Sigmoid colon (tissue), 7 donors: Measurements from ENCODE around the gene RUFY4. TPM values are rescaled to one million over a fixed set of nuclear protein-coding genes. Genes with fewer than 3 reads are reported as not detected.

Source experiments
- DNase-seq: peaks from one replicate; pipeline ENCODE4 v3.0.0-alpha.2; 2019
- H3K27ac ChIP-seq, 4 donors: fragments of 200-600 bp; sonication (generic); one replicate each; pipeline ENCODE4 v1.5.1; 2016 to 2019; ENCODE audit warnings: mild to moderate bottlenecking in 1 of 4
- H3K27me3 ChIP-seq, 3 donors: fragments of 200-600 bp; sonication (generic); one replicate each; pipeline ENCODE4 v1.5.1; 2019; ENCODE audit warnings: mild to moderate bottlenecking in 1 of 3
- H3K36me3 ChIP-seq, 4 donors: fragments of 200-600 bp; sonication (generic); one replicate each; pipeline ENCODE4 v1.5.1; 2016 to 2019
- H3K4me1 ChIP-seq, 4 donors: fragments of 200-600 bp; sonication (generic); one replicate each; pipeline ENCODE4 v1.5.1; 2017 to 2019
- H3K4me3 ChIP-seq, 4 donors: fragments of 200-600 bp; sonication (generic); one replicate each; pipeline ENCODE4 v1.5.1; 2017 to 2019; ENCODE audit warnings: mild to moderate bottlenecking in 2 of 4, moderate library complexity in 1 of 4
- H3K9me3 ChIP-seq, 4 donors: fragments of 200-600 bp in 3 of 4; sonication (generic) in 3 of 4; one replicate each; pipeline versions ENCODE4 v1.5.1 to v1.6.1; 2013 to 2019
- EP300 ChIP-seq, 4 donors: sonication (generic); formaldehyde crosslinking; IDR thresholded peaks; one replicate each; pipeline ENCODE4 v1.6.1; 2017; ENCODE audit warnings: antibody characterized with exemption in 4 of 4
- POLR2A ChIP-seq, 2 donors: fragments of 450-650 bp; IDR thresholded peaks; one replicate each; pipeline ENCODE4 v1.6.1; 2016; ENCODE audit warnings: antibody characterized with exemption in 2 of 2, mild to moderate bottlenecking in 2 of 2, moderate library complexity in 2 of 2
- POLR2AphosphoS5 ChIP-seq, 4 donors: sonication (generic); formaldehyde crosslinking; IDR thresholded peaks; one replicate each; pipeline ENCODE4 v1.6.1; 2017; ENCODE audit warnings: antibody characterized with exemption in 4 of 4
- WGBS, 2 donors: extraction: QIAGEN DNeasy Blood & Tissue Kit; methylation state at CpG; one replicate each; pipeline ENCODE4 v1.1.7; 2013; 5-methylcytosine and 5-hydroxymethylcytosine counted together
- intact Hi-C: fragments of 100-400 bp; cut with DNase I; formaldehyde crosslinking; loops from one replicate; pipeline ENCODE4 v1.15.1; 2023
- polyA plus RNA-seq, 3 donors: library from polyadenylated mRNA; stranded (reverse); fragments of 200-250 nt; gene quantifications; one replicate each; pipeline ENCODE4 v1.2.3, GENCODE V29; 2013
- total RNA-seq, 4 donors: library from RNA; depleted of rRNA; stranded (reverse); fragments of >200 nt; gene quantifications; one replicate each; pipeline ENCODE4 v1.1.0, GENCODE V29; 2016
- TF ChIP-seq, protein P1 (sequence below), 4 experiments: fragments of 450-650 bp in 3 of 4; fragments of 200-600 bp in 1 of 4; IDR thresholded peaks; one replicate each; pipeline ENCODE4 v1.5.1; 2016 to 2019; ENCODE audit warnings: antibody characterized with exemption in 4 of 4, mild to moderate bottlenecking in 3 of 4, moderate library complexity in 2 of 4
- donor health status: healthy with polysubstance abuse.
- donor health status: Bipolar disorder and iron deficiency.
- donor health status: healthy.

The RUFY4 gene
- total and polyA plus RNA-seq, 7 donors: 0.16 to 0.73 (median 0.55) TPM; not detected in 4

DNA sequence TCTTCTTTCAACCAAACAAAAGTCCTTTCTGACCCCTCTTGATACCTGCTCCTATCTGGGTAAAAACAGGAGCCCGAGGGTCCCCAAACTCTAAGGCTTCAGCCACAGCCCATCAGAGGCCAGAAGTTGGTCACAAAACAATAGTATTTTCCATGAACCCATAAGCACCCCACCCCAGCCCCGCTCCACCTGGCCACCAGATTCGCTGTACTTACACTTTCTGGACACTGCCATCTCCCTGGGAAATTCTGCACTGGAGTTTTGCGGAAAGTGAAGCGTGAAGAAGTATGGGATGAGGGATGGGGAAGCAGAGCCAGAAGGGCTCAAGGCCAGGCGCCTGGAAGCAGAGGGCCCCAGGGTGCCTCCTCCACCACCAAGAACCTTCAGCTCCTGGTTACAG lies 5.2 kb upstream of the RUFY4 start:
- intact Hi-C loops: no loop called here
- no peak for DNase-seq
- Histone ChIP-seq H3K4me3 (no peak overlapping the region), H3K4me1 (peaks cover 0 to 21% (median 15%) of the 10 kb centered on the region in 4 donors), H3K27ac (no peak overlapping the region), H3K27me3 (peaks cover 0 to 36% (median 16%) of the 10 kb centered on the region in 3 donors), H3K36me3 (no peaks in the 10 kb centered on the region), H3K9me3 (no peaks in the 10 kb centered on the region)
- 86 to 90% methylated on average over 6 of the region's 6 CpGs for WGBS, 2 donors
- TF ChIP-seq POLR2A (IDR thresholded peaks at IDR 0.05) (no peak), EP300 (IDR thresholded peaks at IDR 0.05) (no peak), POLR2AphosphoS5 (IDR thresholded peaks at IDR 0.05) (no peak)
- TF ChIP-seq, protein P1, sequence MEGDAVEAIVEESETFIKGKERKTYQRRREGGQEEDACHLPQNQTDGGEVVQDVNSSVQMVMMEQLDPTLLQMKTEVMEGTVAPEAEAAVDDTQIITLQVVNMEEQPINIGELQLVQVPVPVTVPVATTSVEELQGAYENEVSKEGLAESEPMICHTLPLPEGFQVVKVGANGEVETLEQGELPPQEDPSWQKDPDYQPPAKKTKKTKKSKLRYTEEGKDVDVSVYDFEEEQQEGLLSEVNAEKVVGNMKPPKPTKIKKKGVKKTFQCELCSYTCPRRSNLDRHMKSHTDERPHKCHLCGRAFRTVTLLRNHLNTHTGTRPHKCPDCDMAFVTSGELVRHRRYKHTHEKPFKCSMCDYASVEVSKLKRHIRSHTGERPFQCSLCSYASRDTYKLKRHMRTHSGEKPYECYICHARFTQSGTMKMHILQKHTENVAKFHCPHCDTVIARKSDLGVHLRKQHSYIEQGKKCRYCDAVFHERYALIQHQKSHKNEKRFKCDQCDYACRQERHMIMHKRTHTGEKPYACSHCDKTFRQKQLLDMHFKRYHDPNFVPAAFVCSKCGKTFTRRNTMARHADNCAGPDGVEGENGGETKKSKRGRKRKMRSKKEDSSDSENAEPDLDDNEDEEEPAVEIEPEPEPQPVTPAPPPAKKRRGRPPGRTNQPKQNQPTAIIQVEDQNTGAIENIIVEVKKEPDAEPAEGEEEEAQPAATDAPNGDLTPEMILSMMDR (IDR thresholded peaks at IDR 0.05): no peak

GRCh38 chr2:218065239-218066006 lies 3.6 kb upstream of the RUFY4 start:
- intact Hi-C loops: no loop called here

GRCh38 chr2:218066926-218067515 lies 2.0 kb upstream of the RUFY4 start:
- intact Hi-C loops: no loop called here
- peaks cover 0 to 36% (median 16%) of the 10 kb centered on the region in 3 donors for H3K27me3 ChIP-seq

More at GRCh38 chr2:218065239-218066006, 3.6 kb upstream of the RUFY4 start:
- no peaks in the 10 kb centered on the region for H3K9me3 ChIP-seq
- H3K27me3 ChIP-seq: peaks cover 0 to 36% (median 16%) of the 10 kb centered on the region in 3 donors
- 66 to 75% methylated on average over 9 of the region's 9 CpGs for WGBS, 2 donors
- no peak overlapping the region for H3K4me3 ChIP-seq
- H3K4me1 ChIP-seq: peaks cover 0 to 10% (median 5%) of the 10 kb centered on the region in 4 donors
- no peak overlapping the region for H3K27ac ChIP-seq
- no peak for TF ChIP-seq POLR2AphosphoS5 (IDR thresholded peaks at IDR 0.05)
- TF ChIP-seq EP300 (IDR thresholded peaks at IDR 0.05): no peak
- TF ChIP-seq, protein P1 (IDR thresholded peaks at IDR 0.05): no peak
- no peak for TF ChIP-seq POLR2A (IDR thresholded peaks at IDR 0.05)
- DNase-seq: no peak
- no peaks in the 10 kb centered on the region for H3K36me3 ChIP-seq

GRCh38 chr2:218067523-218067922 lies 1.5 kb upstream of the RUFY4 start:
- intact Hi-C loops: no loop called here
- TF ChIP-seq, protein P1 (IDR thresholded peaks at IDR 0.05): no peak
- no peak for TF ChIP-seq POLR2A (IDR thresholded peaks at IDR 0.05)
- TF ChIP-seq POLR2AphosphoS5 (IDR thresholded peaks at IDR 0.05): no peak
- TF ChIP-seq EP300 (IDR thresholded peaks at IDR 0.05): no peak
- 71 to 75% methylated on average over 4 of the region's 4 CpGs for WGBS, 2 donors
- no peak overlapping the region for H3K4me3 ChIP-seq
- H3K4me1 ChIP-seq: peaks cover 0 to 9% (median 5%) of the 10 kb centered on the region in 4 donors
- DNase-seq: no peak
- no peak overlapping the region for H3K27ac ChIP-seq
- no peaks in the 10 kb centered on the region for H3K36me3 ChIP-seq
- H3K9me3 ChIP-seq: no peaks in the 10 kb centered on the region
- peaks cover 0 to 36% (median 16%) of the 10 kb centered on the region in 3 donors for H3K27me3 ChIP-seq

More at GRCh38 chr2:218066926-218067515, 2.0 kb upstream of the RUFY4 start:
- TF ChIP-seq POLR2AphosphoS5 (IDR thresholded peaks at IDR 0.05) (no peak), EP300 (IDR thresholded peaks at IDR 0.05) (no peak), POLR2A (IDR thresholded peaks at IDR 0.05) (no peak)
- TF ChIP-seq, protein P1 (IDR thresholded peaks at IDR 0.05): no peak
- Histone ChIP-seq H3K4me3 (no peak overlapping the region), H3K27ac (no peak overlapping the region), H3K4me1 (peaks cover 0 to 9% (median 5%) of the 10 kb centered on the region in 4 donors), H3K36me3 (no peaks in the 10 kb centered on the region), H3K9me3 (no peaks in the 10 kb centered on the region)
- WGBS, 2 donors: 47 to 62% methylated on average over 12 of the region's 12 CpGs
- no peak for DNase-seq
